Effector memory CD4-positive, alpha-beta T cell (primary cell): ENCODE data around the gene HFM1.
"Not testable (repeated sequence)": the region's sequence is repeated elsewhere in the genome, so short reads cannot be mapped to it uniquely, and the experiment has no call there.

Experiments used
- DNase-seq, 3 donors: peaks; one replicate each; pipeline ENCODE4 v3.0.0-alpha.2; 2020
- H3K27ac ChIP-seq: 2 replicates; pipeline ENCODE4 v1.7.0; 2013; ENCODE audit warnings: mild to moderate bottlenecking, low read length, moderate library complexity; ENCODE audit not compliant: insufficient read depth, poor library complexity, severe bottlenecking
- H3K27me3 ChIP-seq: replicated peaks from 2 replicates; pipeline ENCODE4 v1.7.0; 2013; ENCODE audit warnings: mild to moderate bottlenecking, low read length; ENCODE audit not compliant: insufficient read depth, control insufficient read depth, poor library complexity, severe bottlenecking
- H3K36me3 ChIP-seq: 2 replicates; pipeline ENCODE4 v1.7.0; 2013; ENCODE audit warnings: mild to moderate bottlenecking, low read length, moderate library complexity; ENCODE audit not compliant: control insufficient read depth, insufficient read depth
- H3K4me1 ChIP-seq: 2 replicates; pipeline ENCODE4 v1.7.0; 2013; ENCODE audit warnings: low read length, mild to moderate bottlenecking; ENCODE audit not compliant: control insufficient read depth, insufficient read depth, poor library complexity, severe bottlenecking
- H3K4me3 ChIP-seq: 2 replicates; pipeline ENCODE4 v1.7.0; 2013; ENCODE audit warnings: low read length, low read depth, mild to moderate bottlenecking; ENCODE audit not compliant: insufficient read depth, poor library complexity, severe bottlenecking
- H3K9me3 ChIP-seq: 2 replicates; pipeline ENCODE4 v1.7.0; 2013; ENCODE audit warnings: mild to moderate bottlenecking, low read length, moderate library complexity; ENCODE audit not compliant: control insufficient read depth
- total RNA-seq, 3 donors: gene quantifications; one replicate each; lab custom pipeline; 2026; lab: John Stamatoyannopoulos, UW

The HFM1 gene
- total RNA-seq, result 0 reads per million in 3 donors

GRCh38 chr1:91404151-91405012 lies at the start of gene HFM1:
Gene HFM1 (minus strand): TSS chr1:91404837. CDS start chr1:91401082, 3,755 bp downstream.
- no peaks in the 10 kb centered on the region for H3K9me3 ChIP-seq
- no peak within 1 kb of the TSS for H3K27ac ChIP-seq
- H3K36me3 ChIP-seq, result no peaks in the 10 kb centered on the region
- H3K4me3 ChIP-seq, result no peak within 1 kb of the TSS
- DNase-seq, result no peak
- peaks cover 3% of the 10 kb centered on the region for H3K4me1 ChIP-seq
- H3K27me3 ChIP-seq, result peaks cover 22% of the 10 kb centered on the region

GRCh38 chr1:91454136-91454535 lies 49.5 kb upstream of the HFM1 start:
- Histone ChIP-seq H3K36me3 (no peaks in the 10 kb centered on the region), H3K9me3 (no peaks in the 10 kb centered on the region), H3K27ac (no peak overlapping the region), H3K4me3 (no peak overlapping the region), H3K27me3 (no peaks in the 10 kb centered on the region), H3K4me1 (no peaks in the 10 kb centered on the region)
- DNase-seq, result no peak

GRCh38 chr1:91450260-91450659 lies 45.6 kb upstream of the HFM1 start:
- no peak for DNase-seq
- H3K27me3 ChIP-seq, result no peaks in the 10 kb centered on the region
- H3K4me1 ChIP-seq, result no peaks in the 10 kb centered on the region
- H3K27ac ChIP-seq, result no peak overlapping the region
- H3K36me3 ChIP-seq, result no peaks in the 10 kb centered on the region
- H3K9me3 ChIP-seq, result no peaks in the 10 kb centered on the region
- no peak overlapping the region for H3K4me3 ChIP-seq

GRCh38 chr1:91447782-91448181 lies 43.1 kb upstream of the HFM1 start:
- H3K4me3 ChIP-seq, H3K36me3 ChIP-seq, H3K27me3 ChIP-seq, H3K27ac ChIP-seq, DNase-seq, H3K9me3 ChIP-seq, H3K4me1 ChIP-seq: not testable (repeated sequence)

- H3K4me3 ChIP-seq, H3K27ac ChIP-seq, H3K27me3 ChIP-seq, DNase-seq, H3K36me3 ChIP-seq, H3K4me1 ChIP-seq, H3K9me3 ChIP-seq: not testable (repeated sequence)
These were observed 37.3 kb upstream of the HFM1 start for GRCh38 chr1:91441980-91442379.

GRCh38 chr1:91440847-91441246 lies 36.2 kb upstream of the HFM1 start:
- Histone ChIP-seq H3K27me3 (no peaks in the 10 kb centered on the region), H3K4me3 (no peak overlapping the region), H3K36me3 (no peaks in the 10 kb centered on the region), H3K9me3 (no peaks in the 10 kb centered on the region), H3K4me1 (no peaks in the 10 kb centered on the region), H3K27ac (no peak overlapping the region)
- DNase-seq, result no peak

- no peak for DNase-seq
- Histone ChIP-seq H3K36me3 (no peaks in the 10 kb centered on the region), H3K9me3 (no peaks in the 10 kb centered on the region), H3K4me1 (no peaks in the 10 kb centered on the region), H3K27me3 (no peaks in the 10 kb centered on the region), H3K4me3 (no peak overlapping the region), H3K27ac (no peak overlapping the region)
These were observed 34.4 kb upstream of the HFM1 start for GRCh38 chr1:91439016-91439415.

- Histone ChIP-seq H3K36me3 (no peaks in the 10 kb centered on the region), H3K4me1 (no peaks in the 10 kb centered on the region), H3K4me3 (no peak overlapping the region), H3K9me3 (no peaks in the 10 kb centered on the region), H3K27me3 (no peaks in the 10 kb centered on the region), H3K27ac (no peak overlapping the region)
- no peak for DNase-seq
These were observed 23.7 kb upstream of the HFM1 start for GRCh38 chr1:91428182-91428798.

- Histone ChIP-seq H3K4me3 (no peak overlapping the region), H3K9me3 (no peaks in the 10 kb centered on the region), H3K27ac (no peak overlapping the region), H3K36me3 (no peaks in the 10 kb centered on the region), H3K4me1 (no peaks in the 10 kb centered on the region), H3K27me3 (no peaks in the 10 kb centered on the region)
- no peak for DNase-seq
These were observed 23.1 kb upstream of the HFM1 start for GRCh38 chr1:91427741-91428140.

- DNase-seq, H3K36me3 ChIP-seq, H3K27ac ChIP-seq, H3K4me1 ChIP-seq, H3K4me3 ChIP-seq, H3K9me3 ChIP-seq, H3K27me3 ChIP-seq: not testable (repeated sequence)
These were observed 17.9 kb upstream of the HFM1 start for GRCh38 chr1:91422523-91422922.
